SU-DHL-6 (cell line): ENCODE measurements around the gene DCAKD.

Experiments
- EZH2phosphoT487 ChIP-seq: fragments of 200-600 bp; sonication (generic), shearing (Covaris generic); conservative IDR thresholded peaks from 2 replicates; pipeline ENCODE4 v1.6.1; 2018; ENCODE audit warnings: mild to moderate bottlenecking, antibody characterized with exemption, low read length, moderate library complexity, mixed read lengths
- TF ChIP-seq, protein P1 (sequence below): fragments of 200-600 bp; sonication (generic); IDR thresholded peaks from one replicate; pipeline ENCODE4 v1.5.1; 2017; ENCODE audit warnings: antibody characterized with exemption, mild to moderate bottlenecking, low read length, moderate library complexity; ENCODE audit not compliant: insufficient read depth, poor library complexity, severe bottlenecking

DNA sequence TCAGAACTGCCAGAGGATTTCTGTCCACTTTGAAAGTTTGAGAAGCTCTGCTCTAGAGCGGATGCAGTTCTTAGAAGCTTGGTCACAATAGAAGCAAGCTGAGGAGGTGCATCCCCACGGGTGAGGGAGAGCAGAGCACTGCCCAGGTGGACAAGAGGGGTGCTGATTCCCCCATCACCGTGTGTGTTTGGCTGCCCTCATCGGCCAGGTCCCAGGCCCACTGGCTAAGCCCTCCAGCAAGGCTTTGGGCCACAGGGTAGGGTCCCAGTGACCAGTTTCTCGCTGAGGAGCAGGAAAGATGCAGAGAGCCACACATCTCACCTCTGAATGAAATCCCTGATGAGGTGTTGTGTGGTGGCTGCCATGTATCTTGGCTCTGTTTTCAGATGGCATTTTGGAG is 36.5 kb upstream of the DCAKD start:
- TF ChIP-seq, protein P1, sequence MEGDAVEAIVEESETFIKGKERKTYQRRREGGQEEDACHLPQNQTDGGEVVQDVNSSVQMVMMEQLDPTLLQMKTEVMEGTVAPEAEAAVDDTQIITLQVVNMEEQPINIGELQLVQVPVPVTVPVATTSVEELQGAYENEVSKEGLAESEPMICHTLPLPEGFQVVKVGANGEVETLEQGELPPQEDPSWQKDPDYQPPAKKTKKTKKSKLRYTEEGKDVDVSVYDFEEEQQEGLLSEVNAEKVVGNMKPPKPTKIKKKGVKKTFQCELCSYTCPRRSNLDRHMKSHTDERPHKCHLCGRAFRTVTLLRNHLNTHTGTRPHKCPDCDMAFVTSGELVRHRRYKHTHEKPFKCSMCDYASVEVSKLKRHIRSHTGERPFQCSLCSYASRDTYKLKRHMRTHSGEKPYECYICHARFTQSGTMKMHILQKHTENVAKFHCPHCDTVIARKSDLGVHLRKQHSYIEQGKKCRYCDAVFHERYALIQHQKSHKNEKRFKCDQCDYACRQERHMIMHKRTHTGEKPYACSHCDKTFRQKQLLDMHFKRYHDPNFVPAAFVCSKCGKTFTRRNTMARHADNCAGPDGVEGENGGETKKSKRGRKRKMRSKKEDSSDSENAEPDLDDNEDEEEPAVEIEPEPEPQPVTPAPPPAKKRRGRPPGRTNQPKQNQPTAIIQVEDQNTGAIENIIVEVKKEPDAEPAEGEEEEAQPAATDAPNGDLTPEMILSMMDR, result no peak
- TF ChIP-seq EZH2phosphoT487, result no peak
